GM20000 (cell line): ENCODE results near the gene PEF1.

ENCODE experiments used
- DNase-seq: peaks from one replicate; pipeline ENCODE4 v3.0.0; 2012; ENCODE audit warnings: low spot score
- CTCF ChIP-seq: IDR thresholded peaks from 2 replicates; pipeline ENCODE4 v1.5.1; 2012; ENCODE audit warnings: mild to moderate bottlenecking, control low read depth; ENCODE audit errors: extremely low read depth, missing control alignments

The PEF1 gene

GRCh38 chr1:31586376-31587327 is 58.0 kb downstream of the PEF1 start:
- no peak for TF ChIP-seq CTCF
- peak; percentile 21 for DNase-seq

GRCh38 chr1:31585736-31586365 is 58.8 kb downstream of the PEF1 start:
- peak; percentile 24 for DNase-seq
- TF ChIP-seq CTCF = no peak

- DNase-seq = no peak
Observed at GRCh38 chr1:31584869-31585735, 59.6 kb downstream of the PEF1 start.

GRCh38 chr1:31583995-31584868 is 60.4 kb downstream of the PEF1 start:
- DNase-seq = no peak
- no peak for TF ChIP-seq CTCF

More at GRCh38 chr1:31584869-31585735, 59.6 kb downstream of the PEF1 start:
- TF ChIP-seq CTCF = no peak

- no peak for TF ChIP-seq CTCF
- DNase-seq = no peak
Observed at GRCh38 chr1:31583082-31583994, 61.3 kb downstream of the PEF1 start.
